ENCODE measurements around the gene NPAS2.

The NPAS2 gene

GRCh38 chr2:100823665-100824438 is 3.9 kb downstream of the NPAS2 start:
- DNase-seq = no peak

GRCh38 chr2:100824842-100825241 is 4.9 kb downstream of the NPAS2 start:
- DNase-seq = no peak

GRCh38 chr2:100826494-100826893 is 6.6 kb downstream of the NPAS2 start:
- DNase-seq = no peak

- no peak for DNase-seq
Measured at GRCh38 chr2:100831158-100831750, 11.3 kb downstream of the NPAS2 start.

GRCh38 chr2:100831831-100832230 is 11.9 kb downstream of the NPAS2 start:
- DNase-seq = no peak

- no peak for DNase-seq
Measured at GRCh38 chr2:100832885-100833284, 12.9 kb downstream of the NPAS2 start.

GRCh38 chr2:100833331-100833730 is 13.4 kb downstream of the NPAS2 start:
- DNase-seq = no peak

GRCh38 chr2:100834221-100834620 is 14.3 kb downstream of the NPAS2 start:
- no peak for DNase-seq

- DNase-seq = no peak
Measured at GRCh38 chr2:100835006-100835659, 15.2 kb downstream of the NPAS2 start.

GRCh38 chr2:100840519-100840918 is 20.6 kb downstream of the NPAS2 start:
- no peak for DNase-seq

- DNase-seq = no peak
Measured at GRCh38 chr2:100842241-100842922, 22.4 kb downstream of the NPAS2 start.

- DNase-seq = no peak
Measured at GRCh38 chr2:100844514-100844913, 24.6 kb downstream of the NPAS2 start.

- no peak for DNase-seq
Measured at GRCh38 chr2:100845141-100845991, 25.4 kb downstream of the NPAS2 start.

- DNase-seq = no peak
Measured at GRCh38 chr2:100846716-100847115, 26.8 kb downstream of the NPAS2 start.

- DNase-seq = no peak
Measured at GRCh38 chr2:100852447-100852846, 32.5 kb downstream of the NPAS2 start.

GRCh38 chr2:100852999-100853908 is 33.3 kb downstream of the NPAS2 start:
- no peak for DNase-seq

GRCh38 chr2:100853909-100854810 is 34.2 kb downstream of the NPAS2 start:
- no peak for DNase-seq

- DNase-seq = no peak
Measured at GRCh38 chr2:100855084-100855483, 35.1 kb downstream of the NPAS2 start.

- DNase-seq = no peak
Measured at GRCh38 chr2:100855606-100856005, 35.7 kb downstream of the NPAS2 start.

GRCh38 chr2:100856732-100857131 is 36.8 kb downstream of the NPAS2 start:
- no peak for DNase-seq

Data from NCI-H748 treated with DMSO at 0.1 percent for 48 hours (cell line).